ENCODE data around the gene KSR1. TPM values are rescaled to one million over a fixed set of nuclear protein-coding genes. Genes with fewer than 3 reads are reported as not detected.
A peak's percentile ranks its signal among the peaks of the same experiment; 100 is the strongest.

KSR1 gene
- total and polyA plus RNA-seq, 9 of the 15 experiments (the other 6 are each of a cell fraction or from before 2014, with no cell fraction given): 1.4 to 51.7 (median 18.4) TPM

DNA sequence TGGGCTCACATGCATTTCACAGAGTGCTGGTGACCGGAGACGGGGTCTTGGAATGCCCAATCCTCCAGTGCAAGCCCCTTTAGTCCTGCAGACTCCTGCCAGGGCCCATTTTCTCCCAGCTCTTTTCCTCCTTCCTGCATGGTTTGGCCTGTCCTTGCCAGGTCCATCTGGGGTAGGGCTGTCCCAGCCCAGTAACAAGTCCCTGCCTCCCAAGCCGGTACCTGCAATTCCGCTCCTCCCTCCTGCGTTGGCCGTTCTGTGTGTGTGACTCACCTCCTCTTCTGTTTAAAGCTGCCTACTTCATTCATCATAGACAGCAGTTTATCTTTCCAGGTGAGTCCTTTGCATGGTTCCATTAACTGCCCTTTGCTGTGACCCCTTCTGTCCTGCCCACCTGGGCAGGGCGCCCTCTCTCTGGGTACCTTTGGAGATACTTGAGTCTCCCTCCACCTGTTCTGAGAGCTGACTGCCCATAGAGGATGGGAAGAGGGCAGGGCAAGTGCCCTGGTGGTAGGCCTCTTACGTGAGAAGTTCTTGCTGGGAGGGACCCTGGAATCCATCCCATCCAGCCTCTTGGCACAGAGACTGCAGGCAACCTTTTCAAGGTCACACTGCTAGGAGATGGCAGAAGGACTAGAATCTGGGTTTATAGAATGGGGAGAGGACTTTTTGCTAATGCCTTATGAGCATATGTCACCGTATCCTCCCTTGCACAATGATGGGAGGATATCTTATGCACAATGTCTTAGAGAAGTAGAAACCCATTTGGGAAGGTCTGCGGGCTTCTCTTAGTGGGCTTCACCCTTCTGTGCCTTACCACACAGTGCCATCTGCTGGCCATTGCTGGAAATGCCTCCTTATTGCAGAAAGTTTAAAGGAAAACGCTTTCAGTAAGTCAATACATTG, 145.1 kb downstream of the KSR1 start (continued):
- TF ChIP-seq MAZ (CRISPR knock-in tag; conservative IDR thresholded peaks at IDR 0.05 in 1 of 2, IDR thresholded peaks at IDR 0.05 in 1 of 2) (no peak), NCOA6 (IDR thresholded peaks at IDR 0.05) (no peak), ZFX (CRISPR knock-in tag; IDR thresholded peaks at IDR 0.05) (no peak), CC2D1A (IDR thresholded peaks at IDR 0.05) (0 out of 2 replicates have a peak, but pooled peaks have one; percentile 49), NFIC (IDR thresholded peaks at IDR 0.05) (no peak), XRCC4 (IDR thresholded peaks at IDR 0.05; ENCODE audit: extremely low read depth, insufficient read depth, insufficient read length) (no peak), RCOR1 (IDR thresholded peaks at IDR 0.05; ENCODE audit: borderline replicate concordance in 1 of 2, low read depth in 2 of 2, low read length in 2 of 2) (no peak), BACH1 (tag; IDR thresholded peaks at IDR 0.05) (no peak), SMAD2 (IDR thresholded peaks at IDR 0.05; ENCODE audit: low read depth, low read length) (no peak), HDAC6 (IDR thresholded peaks at IDR 0.05; ENCODE audit: low read depth, low read length) (no peak), NR3C1 (CRISPR knock-in tag; IDR thresholded peaks at IDR 0.05) (no peak), CBX3 (IDR thresholded peaks at IDR 0.05; ENCODE audit: borderline replicate concordance in 1 of 2, low read length in 2 of 2) (0 out of 3 replicates have a peak, but pooled peaks of 1 of the 2 experiments have one; percentile 9), ZNF12 (CRISPR knock-in tag; IDR thresholded peaks at IDR 0.05) (no peak), ESRRA (IDR thresholded peaks at IDR 0.05; ENCODE audit: borderline replicate concordance, low read depth) (peak; percentile 91), BRD4 (IDR thresholded peaks at IDR 0.05) (no peak), E2F3 (CRISPR knock-in tag; IDR thresholded peaks at IDR 0.05) (no peak), POU5F1 (IDR thresholded peaks at IDR 0.05; ENCODE audit: borderline replicate concordance, low read depth, low read length, partially characterized antibody) (no peak), ZNF143 (CRISPR knock-in tag; IDR thresholded peaks at IDR 0.05) (no peak), ATF7 (IDR thresholded peaks at IDR 0.05) (peak; percentile 41; the same call in 1 of the 2 replicates), ERF (CRISPR knock-in tag; IDR thresholded peaks at IDR 0.05) (no peak)
- TF ChIP-seq, protein P1, sequence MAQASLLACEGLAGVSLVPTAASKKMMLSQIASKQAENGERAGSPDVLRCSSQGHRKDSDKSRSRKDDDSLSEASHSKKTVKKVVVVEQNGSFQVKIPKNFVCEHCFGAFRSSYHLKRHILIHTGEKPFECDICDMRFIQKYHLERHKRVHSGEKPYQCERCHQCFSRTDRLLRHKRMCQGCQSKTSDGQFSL (CRISPR knock-in tag; IDR thresholded peaks at IDR 0.05): no peak
- TF ChIP-seq, protein P1 (tag; IDR thresholded peaks at IDR 0.05): no peak
- TF ChIP-seq, protein P2, sequence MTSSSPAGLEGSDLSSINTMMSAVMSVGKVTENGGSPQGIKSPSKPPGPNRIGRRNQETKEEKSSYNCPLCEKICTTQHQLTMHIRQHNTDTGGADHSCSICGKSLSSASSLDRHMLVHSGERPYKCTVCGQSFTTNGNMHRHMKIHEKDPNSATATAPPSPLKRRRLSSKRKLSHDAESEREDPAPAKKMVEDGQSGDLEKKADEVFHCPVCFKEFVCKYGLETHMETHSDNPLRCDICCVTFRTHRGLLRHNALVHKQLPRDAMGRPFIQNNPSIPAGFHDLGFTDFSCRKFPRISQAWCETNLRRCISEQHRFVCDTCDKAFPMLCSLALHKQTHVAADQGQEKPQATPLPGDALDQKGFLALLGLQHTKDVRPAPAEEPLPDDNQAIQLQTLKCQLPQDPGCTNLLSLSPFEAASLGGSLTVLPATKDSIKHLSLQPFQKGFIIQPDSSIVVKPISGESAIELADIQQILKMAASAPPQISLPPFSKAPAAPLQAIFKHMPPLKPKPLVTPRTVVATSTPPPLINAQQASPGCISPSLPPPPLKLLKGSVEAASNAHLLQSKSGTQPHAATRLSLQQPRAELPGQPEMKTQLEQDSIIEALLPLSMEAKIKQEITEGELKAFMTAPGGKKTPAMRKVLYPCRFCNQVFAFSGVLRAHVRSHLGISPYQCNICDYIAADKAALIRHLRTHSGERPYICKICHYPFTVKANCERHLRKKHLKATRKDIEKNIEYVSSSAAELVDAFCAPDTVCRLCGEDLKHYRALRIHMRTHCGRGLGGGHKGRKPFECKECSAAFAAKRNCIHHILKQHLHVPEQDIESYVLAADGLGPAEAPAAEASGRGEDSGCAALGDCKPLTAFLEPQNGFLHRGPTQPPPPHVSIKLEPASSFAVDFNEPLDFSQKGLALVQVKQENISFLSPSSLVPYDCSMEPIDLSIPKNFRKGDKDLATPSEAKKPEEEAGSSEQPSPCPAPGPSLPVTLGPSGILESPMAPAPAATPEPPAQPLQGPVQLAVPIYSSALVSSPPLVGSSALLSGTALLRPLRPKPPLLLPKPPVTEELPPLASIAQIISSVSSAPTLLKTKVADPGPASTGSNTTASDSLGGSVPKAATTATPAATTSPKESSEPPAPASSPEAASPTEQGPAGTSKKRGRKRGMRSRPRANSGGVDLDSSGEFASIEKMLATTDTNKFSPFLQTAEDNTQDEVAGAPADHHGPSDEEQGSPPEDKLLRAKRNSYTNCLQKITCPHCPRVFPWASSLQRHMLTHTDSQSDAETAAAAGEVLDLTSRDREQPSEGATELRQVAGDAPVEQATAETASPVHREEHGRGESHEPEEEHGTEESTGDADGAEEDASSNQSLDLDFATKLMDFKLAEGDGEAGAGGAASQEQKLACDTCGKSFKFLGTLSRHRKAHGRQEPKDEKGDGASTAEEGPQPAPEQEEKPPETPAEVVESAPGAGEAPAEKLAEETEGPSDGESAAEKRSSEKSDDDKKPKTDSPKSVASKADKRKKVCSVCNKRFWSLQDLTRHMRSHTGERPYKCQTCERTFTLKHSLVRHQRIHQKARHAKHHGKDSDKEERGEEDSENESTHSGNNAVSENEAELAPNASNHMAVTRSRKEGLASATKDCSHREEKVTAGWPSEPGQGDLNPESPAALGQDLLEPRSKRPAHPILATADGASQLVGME (CRISPR knock-in tag; IDR thresholded peaks at IDR 0.05): no peak
